ENCODE data around the gene TTPAL.

The TTPAL gene

GRCh38 chr20:44432618-44433577 is 42.8 kb upstream of the TTPAL start:
- no peak for TF ChIP-seq CTCF (conservative IDR thresholded peaks at IDR 0.05; ENCODE audit: low read depth)
- no peak overlapping the region for H3K27ac ChIP-seq
- ChIA-PET CTCF (interaction anchor here (0.6 kb wide), 1 partner anchor 327 kb away, joined by 3 read pairs; no protein-coding TSS in a partner anchor), POLR2A (ENCODE audit: low non-redundant PET) (no interaction called here)
- no peak for DNase-seq (ENCODE audit: low spot score)

- no peak for TF ChIP-seq CTCF (conservative IDR thresholded peaks at IDR 0.05; ENCODE audit: low read depth)
- no peak overlapping the region for H3K27ac ChIP-seq
- ChIA-PET POLR2A (ENCODE audit: low non-redundant PET) (no interaction called here), CTCF (no interaction called here)
- no peak for DNase-seq (ENCODE audit: low spot score)
These were observed 41.7 kb upstream of the TTPAL start for GRCh38 chr20:44433751-44434538.

- POLR2A ChIA-PET (ENCODE audit: low non-redundant PET): no interaction called here
- H3K27ac ChIP-seq: no peak overlapping the region
- DNase-seq (ENCODE audit: low spot score): no peak
- no peak for TF ChIP-seq CTCF (conservative IDR thresholded peaks at IDR 0.05; ENCODE audit: low read depth)
- CTCF ChIA-PET: interaction anchor here (0.6 to 0.7 kb wide), 2 partner anchors 218 to 639 kb away, joined by 3 to 5 read pairs; no protein-coding TSS in a partner anchor
These were observed 39.9 kb upstream of the TTPAL start for GRCh38 chr20:44435630-44436335.

- ChIA-PET POLR2A (ENCODE audit: low non-redundant PET) (no interaction called here), CTCF (no interaction called here)
- H3K27ac ChIP-seq: no peak overlapping the region
- TF ChIP-seq CTCF (conservative IDR thresholded peaks at IDR 0.05; ENCODE audit: low read depth): no peak
- no peak for DNase-seq (ENCODE audit: low spot score)
These were observed 39.3 kb upstream of the TTPAL start for GRCh38 chr20:44436393-44436792.

GRCh38 chr20:44437497-44437896 is 38.2 kb upstream of the TTPAL start:
- ChIA-PET POLR2A (ENCODE audit: low non-redundant PET) (no interaction called here), CTCF (no interaction called here)
- H3K27ac ChIP-seq: no peak overlapping the region
- TF ChIP-seq CTCF (conservative IDR thresholded peaks at IDR 0.05; ENCODE audit: low read depth): no peak
- DNase-seq (ENCODE audit: low spot score): no peak

- ChIA-PET CTCF (no interaction called here), POLR2A (ENCODE audit: low non-redundant PET) (no interaction called here)
- DNase-seq (ENCODE audit: low spot score): no peak
- TF ChIP-seq CTCF (conservative IDR thresholded peaks at IDR 0.05; ENCODE audit: low read depth): no peak
- no peak overlapping the region for H3K27ac ChIP-seq
These were observed 36.9 kb upstream of the TTPAL start for GRCh38 chr20:44438782-44439181.
